Neural progenitor cell (in vitro differentiated cells): Measurements from ENCODE around the gene CPB2. TPM values are rescaled to one million over a fixed set of nuclear protein-coding genes. Genes with fewer than 3 reads are reported as not detected.

Experiments
- DNase-seq: peaks from one replicate; pipeline ENCODE4 v3.0.0-alpha.2; 2016; ENCODE audit warnings: low spot score
- H2AFZ ChIP-seq: fragments of 200-600 bp; sonication (generic); replicated peaks from 2 replicates; pipeline ENCODE4 v1.6.1; 2016; ENCODE audit warnings: antibody characterized with exemption
- H3F3A ChIP-seq: fragments of 200-600 bp; sonication (generic); 2 replicates; pipeline ENCODE4 v1.6.1; 2016; ENCODE audit warnings: antibody characterized with exemption, low read depth
- H3K27ac ChIP-seq: fragments of 200-600 bp; sonication (generic); 2 replicates; pipeline ENCODE4 v1.5.1; 2016; ENCODE audit warnings: mild to moderate bottlenecking
- H3K27me3 ChIP-seq: fragments of 200-600 bp; sonication (generic); 2 replicates; pipeline ENCODE4 v1.6.1; 2016; ENCODE audit warnings: mild to moderate bottlenecking, moderate library complexity
- H3K36me3 ChIP-seq: fragments of 200-600 bp; sonication (generic); 2 replicates; pipeline ENCODE4 v1.5.1; 2016
- H3K4me1 ChIP-seq: fragments of 200-600 bp; sonication (generic); 2 replicates; pipeline ENCODE4 v1.6.1; 2016; ENCODE audit warnings: mixed run types
- H3K4me2 ChIP-seq: fragments of 200-600 bp; sonication (generic); 2 replicates; pipeline ENCODE4 v1.6.1; 2016
- H3K4me3 ChIP-seq: fragments of 200-600 bp; sonication (generic); 2 replicates; pipeline ENCODE4 v1.5.1; 2016
- H3K79me2 ChIP-seq: fragments of 200-600 bp; sonication (generic); 2 replicates; pipeline ENCODE4 v1.6.1; 2016; ENCODE audit warnings: low read depth
- H3K9ac ChIP-seq: fragments of 200-600 bp; sonication (generic); 2 replicates; pipeline ENCODE4 v1.6.1; 2016
- H3K9me3 ChIP-seq: fragments of 200-600 bp; sonication (generic); 2 replicates; pipeline ENCODE4 v1.5.1; 2016; ENCODE audit warnings: low read depth
- H4K20me1 ChIP-seq: fragments of 200-600 bp; sonication (generic); 2 replicates; pipeline ENCODE4 v1.6.1; 2016; ENCODE audit warnings: low read depth
- H3K27ac Mint-ChIP-seq: 3 replicates; pipeline ENCODE4 v1.8.0; 2021; ENCODE audit warnings: mixed read lengths
- H3K27me3 Mint-ChIP-seq: 2 replicates; pipeline ENCODE4 v1.8.0; 2022; ENCODE audit warnings: low read depth, mild to moderate bottlenecking, inconsistent platforms, moderate library complexity, mixed read lengths; ENCODE audit not compliant: insufficient read depth
- H3K36me3 Mint-ChIP-seq: 3 replicates; pipeline ENCODE4 v1.8.0; 2021; ENCODE audit warnings: mixed read lengths
- H3K4me1 Mint-ChIP-seq: 3 replicates; pipeline ENCODE4 v1.8.0; 2021; ENCODE audit warnings: mixed read lengths
- H3K4me3 Mint-ChIP-seq: 3 replicates; pipeline ENCODE4 v1.8.0; 2021; ENCODE audit warnings: mild to moderate bottlenecking, moderate library complexity, mixed read lengths
- H3K9me3 Mint-ChIP-seq: 3 replicates; pipeline ENCODE4 v1.8.0; 2020; ENCODE audit warnings: mixed read lengths
- EZH2 ChIP-seq: fragments of 200-600 bp; sonication (generic); IDR thresholded peaks from 2 replicates; pipeline ENCODE4 v1.6.1; 2017; ENCODE audit warnings: antibody characterized with exemption, mild to moderate bottlenecking, moderate library complexity
- EZH2phosphoT487 ChIP-seq: fragments of 200-600 bp; sonication (generic); IDR thresholded peaks from 2 replicates; pipeline ENCODE4 v1.6.1; 2017; ENCODE audit warnings: antibody characterized with exemption
- total RNA-seq: library from RNA; depleted of rRNA; stranded (reverse); fragments of >200 nt; gene quantifications from 2 replicates; pipeline ENCODE4 v1.2.3, GENCODE V29; 2015; ENCODE audit warnings: low replicate concordance
- TF ChIP-seq, protein P1 (sequence below): fragments of 200-600 bp; sonication (generic); IDR thresholded peaks from 2 replicates; pipeline ENCODE4 v1.5.1; 2017; ENCODE audit warnings: antibody characterized with exemption, mild to moderate bottlenecking

CPB2 gene
- total RNA-seq, 1 donor from 2014 or later = not detected

GRCh38 chr13:46150134-46150693, 45.4 kb upstream of the CPB2 start:
- no peaks in the 10 kb centered on the region for H3K9me3 Mint-ChIP-seq
- H3K27me3 Mint-ChIP-seq = no peaks in the 10 kb centered on the region
- H3K4me3 Mint-ChIP-seq = no peak overlapping the region
- no peak overlapping the region for H3K27ac Mint-ChIP-seq
- no peak for DNase-seq
- Histone ChIP-seq H3K4me1 (no peaks in the 10 kb centered on the region), H3K27ac (no peak overlapping the region), H3K9ac (no peak overlapping the region), H4K20me1 (no peaks in the 10 kb centered on the region), H3K4me3 (no peak overlapping the region), H3K79me2 (no peaks in the 10 kb centered on the region), H2AFZ (no peak overlapping the region), H3K9me3 (no peaks in the 10 kb centered on the region), H3F3A (no peaks in the 10 kb centered on the region), H3K27me3 (no peaks in the 10 kb centered on the region), H3K36me3 (no peaks in the 10 kb centered on the region), H3K4me2 (no peak overlapping the region)
- no peaks in the 10 kb centered on the region for H3K4me1 Mint-ChIP-seq
- TF ChIP-seq EZH2phosphoT487 = no peak
- no peaks in the 10 kb centered on the region for H3K36me3 Mint-ChIP-seq

GRCh38 chr13:46149272-46150133, 44.7 kb upstream of the CPB2 start:
- DNase-seq = no peak
- no peaks in the 10 kb centered on the region for H3K27me3 ChIP-seq
- H3K27ac ChIP-seq = no peak overlapping the region
- no peaks in the 10 kb centered on the region for H3K79me2 ChIP-seq
- H3K9ac ChIP-seq = no peak overlapping the region
- H4K20me1 ChIP-seq = no peaks in the 10 kb centered on the region
- no peaks in the 10 kb centered on the region for H3K36me3 Mint-ChIP-seq
- H2AFZ ChIP-seq = peak overlapping the region; percentile 22
- no peak overlapping the region for H3K4me3 Mint-ChIP-seq
- H3K4me1 Mint-ChIP-seq = no peaks in the 10 kb centered on the region
- no peak overlapping the region for H3K4me2 ChIP-seq
- no peaks in the 10 kb centered on the region for H3K4me1 ChIP-seq
- H3K4me3 ChIP-seq = no peak overlapping the region
- H3K27ac Mint-ChIP-seq = no peak overlapping the region
- no peaks in the 10 kb centered on the region for H3K36me3 ChIP-seq
- no peak for TF ChIP-seq EZH2
- H3K9me3 ChIP-seq = no peaks in the 10 kb centered on the region
- H3K9me3 Mint-ChIP-seq = no peaks in the 10 kb centered on the region
- H3F3A ChIP-seq = no peaks in the 10 kb centered on the region
- H3K27me3 Mint-ChIP-seq = no peaks in the 10 kb centered on the region

- DNase-seq = peak; percentile 41
- Mint-ChIP-seq H3K4me3 (no peak overlapping the region), H3K4me1 (peaks cover 2% of the 10 kb centered on the region)
Observed at GRCh38 chr13:46146898-46147297, 42.1 kb upstream of the CPB2 start.

GRCh38 chr13:46145950-46146349, 41.1 kb upstream of the CPB2 start:
- no peak overlapping the region for H3K4me2 ChIP-seq
- no peak overlapping the region for H3K9ac ChIP-seq
- H3K79me2 ChIP-seq = no peaks in the 10 kb centered on the region
- H3F3A ChIP-seq = no peaks in the 10 kb centered on the region
- Mint-ChIP-seq H3K27ac (no peak overlapping the region), H3K4me3 (no peak overlapping the region), H3K9me3 (no peaks in the 10 kb centered on the region), H3K27me3 (no peaks in the 10 kb centered on the region), H3K4me1 (peaks cover 2% of the 10 kb centered on the region), H3K36me3 (no peaks in the 10 kb centered on the region)
- peaks cover 3% of the 10 kb centered on the region for H3K4me1 ChIP-seq
- H3K36me3 ChIP-seq = no peaks in the 10 kb centered on the region
- no peak for DNase-seq
- TF ChIP-seq EZH2phosphoT487 (no peak), EZH2 (no peak)
- TF ChIP-seq, protein P1, sequence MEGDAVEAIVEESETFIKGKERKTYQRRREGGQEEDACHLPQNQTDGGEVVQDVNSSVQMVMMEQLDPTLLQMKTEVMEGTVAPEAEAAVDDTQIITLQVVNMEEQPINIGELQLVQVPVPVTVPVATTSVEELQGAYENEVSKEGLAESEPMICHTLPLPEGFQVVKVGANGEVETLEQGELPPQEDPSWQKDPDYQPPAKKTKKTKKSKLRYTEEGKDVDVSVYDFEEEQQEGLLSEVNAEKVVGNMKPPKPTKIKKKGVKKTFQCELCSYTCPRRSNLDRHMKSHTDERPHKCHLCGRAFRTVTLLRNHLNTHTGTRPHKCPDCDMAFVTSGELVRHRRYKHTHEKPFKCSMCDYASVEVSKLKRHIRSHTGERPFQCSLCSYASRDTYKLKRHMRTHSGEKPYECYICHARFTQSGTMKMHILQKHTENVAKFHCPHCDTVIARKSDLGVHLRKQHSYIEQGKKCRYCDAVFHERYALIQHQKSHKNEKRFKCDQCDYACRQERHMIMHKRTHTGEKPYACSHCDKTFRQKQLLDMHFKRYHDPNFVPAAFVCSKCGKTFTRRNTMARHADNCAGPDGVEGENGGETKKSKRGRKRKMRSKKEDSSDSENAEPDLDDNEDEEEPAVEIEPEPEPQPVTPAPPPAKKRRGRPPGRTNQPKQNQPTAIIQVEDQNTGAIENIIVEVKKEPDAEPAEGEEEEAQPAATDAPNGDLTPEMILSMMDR = no peak
- H3K9me3 ChIP-seq = no peaks in the 10 kb centered on the region
- H4K20me1 ChIP-seq = no peaks in the 10 kb centered on the region
- H2AFZ ChIP-seq = no peak overlapping the region
- no peaks in the 10 kb centered on the region for H3K27me3 ChIP-seq
- H3K4me3 ChIP-seq = no peak overlapping the region
- no peak overlapping the region for H3K27ac ChIP-seq

More at GRCh38 chr13:46146898-46147297, 42.1 kb upstream of the CPB2 start:
- H3K9ac ChIP-seq = no peak overlapping the region
- no peaks in the 10 kb centered on the region for H3K27me3 ChIP-seq
- H3K4me1 ChIP-seq = peaks cover 3% of the 10 kb centered on the region
- H4K20me1 ChIP-seq = no peaks in the 10 kb centered on the region
- no peak for TF ChIP-seq EZH2phosphoT487
- no peak for TF ChIP-seq EZH2
- TF ChIP-seq, protein P1 = peak; percentile 46
- no peak overlapping the region for H3K4me2 ChIP-seq
- no peak overlapping the region for H3K27ac Mint-ChIP-seq
- H3K27me3 Mint-ChIP-seq = no peaks in the 10 kb centered on the region
- no peaks in the 10 kb centered on the region for H3K79me2 ChIP-seq
- H2AFZ ChIP-seq = no peak overlapping the region
- H3F3A ChIP-seq = no peaks in the 10 kb centered on the region
- H3K9me3 ChIP-seq = no peaks in the 10 kb centered on the region
- no peaks in the 10 kb centered on the region for H3K36me3 Mint-ChIP-seq
- H3K4me3 ChIP-seq = no peak overlapping the region
- H3K36me3 ChIP-seq = no peaks in the 10 kb centered on the region
- no peak overlapping the region for H3K27ac ChIP-seq
- H3K9me3 Mint-ChIP-seq = no peaks in the 10 kb centered on the region
